A549 (cell line): Measurements from ENCODE around the gene UNC5B. TPM values are rescaled to one million over a fixed set of nuclear protein-coding genes. Genes with fewer than 3 reads are reported as not detected.

ENCODE experiments used
- ATAC-seq, 2 experiments: fragments of 200-7000 bp in 1 of 2; fragments of >200 bp in 1 of 2; cut with Nextera tagmentation in 1 of 2; cut with Tn5 transposase in 1 of 2; 3 replicates each; pipeline versions ENCODE4 v1.8.0 to v1.9.1; 2018 to 2020; ENCODE audit warnings: mild to moderate bottlenecking in 1 of 2, moderate library complexity in 1 of 2
- CTCF ChIA-PET: fragments of 300-600 bp; sonication (Branson Sonifier 250); formaldehyde crosslinking; extraction: SDS; loops from one replicate; lab custom pipeline; 2021; ENCODE audit warnings: antibody characterized with exemption, inconsistent platforms; lab: Yijun Ruan, JAX
- POLR2A ChIA-PET: fragments of 350-600 bp; formaldehyde crosslinking; extraction: SDS; loops from one replicate; lab custom pipeline; 2021; ENCODE audit warnings: antibody characterized with exemption, inconsistent platforms; lab: Yijun Ruan, JAX
- DNase-seq, 2 experiments: peaks; one replicate each; pipeline versions ENCODE4 v3.0.0 to v3.0.0-alpha.2; 2011 to 2016; ENCODE audit warnings: low read depth in 1 of 2, low spot score in 1 of 2
- FAIRE-seq: peaks from 2 replicates; lab custom pipeline; 2011; peaks lifted over from hg19 to GRCh38; lab: Jason Lieb, UNC
- H3K27ac ChIP-seq, 2 experiments: fragments of >200 bp; sonication (Bioruptor Twin); formaldehyde crosslinking; 3 replicates each; pipeline ENCODE4 v1.5.1; 2016 to 2017
- H3K4me1 ChIP-seq: fragments of >200 bp; sonication (Bioruptor Twin); formaldehyde crosslinking; 3 replicates; pipeline ENCODE4 v1.6.1; 2016
- H3K4me2 ChIP-seq: fragments of >200 bp; sonication (Bioruptor Twin); formaldehyde crosslinking; 3 replicates; pipeline ENCODE4 v1.6.1; 2016
- H3K4me3 ChIP-seq: fragments of >200 bp; sonication (Bioruptor Twin); formaldehyde crosslinking; 3 replicates; pipeline ENCODE4 v1.5.1; 2016
- H3K9me3 ChIP-seq: fragments of >200 bp; sonication (Bioruptor Twin); formaldehyde crosslinking; 3 replicates; pipeline ENCODE4 v1.6.1; 2016
- CEBPB ChIP-seq, 2 experiments: fragments of >200 bp in 1 of 2; sonication (Bioruptor Twin) in 1 of 2; formaldehyde crosslinking in 1 of 2; IDR thresholded peaks; 2 replicates each; pipeline ENCODE4 v1.6.1; 2012 to 2016
- CHD4 ChIP-seq: fragments of 200-600 bp; sonication (generic); IDR thresholded peaks from 2 replicates; pipeline ENCODE4 v1.6.1; 2016; ENCODE audit warnings: antibody characterized with exemption, mild to moderate bottlenecking, borderline replicate concordance
- EHMT2 ChIP-seq: fragments of 200-600 bp; sonication (generic); IDR thresholded peaks from 2 replicates; pipeline ENCODE4 v1.6.1; 2016; ENCODE audit warnings: antibody characterized with exemption, low read depth, mild to moderate bottlenecking, moderate library complexity
- EP300 ChIP-seq, 2 experiments: fragments of >200 bp; sonication (Bioruptor Twin); formaldehyde crosslinking; IDR thresholded peaks; 2 replicates in 1 of 2; 3 replicates in 1 of 2; pipeline ENCODE4 v1.6.1; 2016 to 2017
- HDAC2 ChIP-seq: fragments of 200-600 bp; sonication (generic); IDR thresholded peaks from 2 replicates; pipeline ENCODE4 v1.6.1; 2016
- KDM5A ChIP-seq: fragments of 200-600 bp; sonication (generic); IDR thresholded peaks from 2 replicates; pipeline ENCODE4 v1.6.1; 2016; ENCODE audit warnings: antibody characterized with exemption, mild to moderate bottlenecking
- NPAS2 ChIP-seq: fragments of 250-450 bp; sonication (Bioruptor Pico); IDR thresholded peaks from 2 replicates; pipeline ENCODE4 v1.8.0; 2022; ENCODE audit warnings: mild to moderate bottlenecking, moderate library complexity, borderline replicate concordance
- POLR2AphosphoS2 ChIP-seq: conservative IDR thresholded peaks from 2 replicates; pipeline ENCODE4 v1.6.1; 2012; ENCODE audit warnings: low read length, improper control_type of control experiment, inconsistent platforms
- RAD21 ChIP-seq, 2 experiments: fragments of >200 bp in 1 of 2; sonication (Bioruptor Twin) in 1 of 2; formaldehyde crosslinking in 1 of 2; IDR thresholded peaks in 1 of 2; conservative IDR thresholded peaks in 1 of 2; 2 replicates in 1 of 2; 3 replicates in 1 of 2; pipeline ENCODE4 v1.6.1; 2012 to 2018; ENCODE audit warnings: inconsistent platforms in 1 of 2
- RCOR1 ChIP-seq: fragments of 150-350 bp; IDR thresholded peaks from 2 replicates; pipeline ENCODE4 v1.6.1; 2014; ENCODE audit warnings: antibody characterized with exemption, low read length, low read depth
- ZC3H11A ChIP-seq: fragments of 450-650 bp; IDR thresholded peaks from 2 replicates; pipeline ENCODE4 v1.6.1; 2014; ENCODE audit warnings: antibody characterized with exemption, mild to moderate bottlenecking
- ZSCAN20 ChIP-seq: fragments of 250-450 bp; sonication (Bioruptor Pico); IDR thresholded peaks from 2 replicates; pipeline ENCODE4 v1.8.0; 2022; ENCODE audit warnings: mild to moderate bottlenecking, moderate library complexity
- WGBS: methylation state at CpG from one replicate; pipeline ENCODE4 v1.1.6; 2017; ENCODE audit errors: missing lambda C conversion rate; 5-methylcytosine and 5-hydroxymethylcytosine counted together
- polyA plus RNA-seq, 4 experiments: library from polyadenylated mRNA; depleted of rRNA in 3 of 4; stranded (reverse); fragments of >200 nt; fragmentation: RNase III in 1 of 4; extraction: RNeasy Plus Mini Kit Qiagen cat#74134 plus additional on column Dnase treatment in 1 of 4; gene quantifications; 2 replicates in 3 of 4; 3 replicates in 1 of 4; pipeline ENCODE4 v1.2.3, GENCODE V29; 2011 to 2017
- TF ChIP-seq, protein P1 (sequence below): IDR thresholded peaks from 2 replicates; pipeline ENCODE4 v1.6.1; 2012; ENCODE audit warnings: low read depth, borderline replicate concordance
- TF ChIP-seq, protein P2 (sequence below): fragments of >200 bp; sonication (Bioruptor Twin); formaldehyde crosslinking; IDR thresholded peaks from 3 replicates; pipeline ENCODE4 v1.5.1; 2016
- TF ChIP-seq, protein P3 (sequence below): IDR thresholded peaks from 2 replicates; pipeline ENCODE4 v1.6.1; 2012
- TF ChIP-seq, protein P4 (sequence below): fragments of 250-450 bp; sonication (Bioruptor Pico); IDR thresholded peaks from 2 replicates; pipeline ENCODE4 v1.5.0; 2021; ENCODE audit warnings: mild to moderate bottlenecking, moderate library complexity, borderline replicate concordance

UNC5B gene
- polyA plus RNA-seq, 2 of the 4 experiments (the other 2 are of a cell fraction), result 0.14 to 1.0 TPM

DNA sequence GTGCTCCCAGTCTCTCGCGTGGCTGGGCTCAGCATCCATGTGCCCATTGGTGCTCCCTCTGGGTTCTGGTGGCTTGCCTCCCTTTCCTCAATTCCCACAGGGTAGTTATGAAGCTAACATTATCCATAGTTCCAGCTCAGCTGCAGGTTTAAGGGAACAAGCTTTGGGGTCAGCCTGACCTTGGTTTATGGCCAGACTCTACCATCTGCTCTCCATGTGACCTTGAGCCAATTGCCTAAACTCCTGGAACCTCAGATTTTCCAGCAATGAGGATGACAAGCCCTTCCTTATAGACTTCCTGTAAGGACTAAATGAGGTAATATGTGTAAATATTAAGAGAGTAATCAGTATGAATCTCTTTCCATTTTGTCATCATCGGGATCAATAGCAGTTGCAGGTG is 96.6 kb downstream of the UNC5B start:
- no peak for FAIRE-seq

DNA sequence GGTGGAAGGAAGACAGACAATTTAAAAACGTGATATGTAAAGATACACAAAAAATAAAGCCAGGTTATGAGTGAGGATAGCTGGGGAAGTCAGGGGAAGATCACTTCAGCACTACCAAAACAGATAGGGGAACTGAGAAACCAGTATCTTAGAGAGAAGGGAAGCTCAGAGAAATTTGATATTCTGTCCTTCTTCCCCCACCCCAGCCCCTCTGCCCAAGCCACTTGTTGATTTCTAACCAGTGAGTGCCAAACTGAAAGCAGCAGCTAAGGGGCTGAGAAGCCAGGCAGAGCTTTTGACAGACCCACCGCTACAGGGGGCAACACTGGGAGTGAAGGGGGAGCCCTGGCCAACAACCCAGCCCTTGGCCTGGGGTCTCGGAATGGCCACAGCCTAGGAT is 97.5 kb downstream of the UNC5B start:
- no peaks in the 10 kb centered on the region for H3K9me3 ChIP-seq
- no peak for FAIRE-seq
- H3K4me1 ChIP-seq, result 0 out of 3 replicates have a peak, but pooled peaks cover 3% of the 10 kb centered on the region
- no peak for ATAC-seq
- POLR2A ChIA-PET, result no interaction called here
- no peak for TF ChIP-seq ZSCAN20
- TF ChIP-seq, protein P1, sequence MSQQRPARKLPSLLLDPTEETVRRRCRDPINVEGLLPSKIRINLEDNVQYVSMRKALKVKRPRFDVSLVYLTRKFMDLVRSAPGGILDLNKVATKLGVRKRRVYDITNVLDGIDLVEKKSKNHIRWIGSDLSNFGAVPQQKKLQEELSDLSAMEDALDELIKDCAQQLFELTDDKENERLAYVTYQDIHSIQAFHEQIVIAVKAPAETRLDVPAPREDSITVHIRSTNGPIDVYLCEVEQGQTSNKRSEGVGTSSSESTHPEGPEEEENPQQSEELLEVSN, result no peak
- TF ChIP-seq, protein P2, sequence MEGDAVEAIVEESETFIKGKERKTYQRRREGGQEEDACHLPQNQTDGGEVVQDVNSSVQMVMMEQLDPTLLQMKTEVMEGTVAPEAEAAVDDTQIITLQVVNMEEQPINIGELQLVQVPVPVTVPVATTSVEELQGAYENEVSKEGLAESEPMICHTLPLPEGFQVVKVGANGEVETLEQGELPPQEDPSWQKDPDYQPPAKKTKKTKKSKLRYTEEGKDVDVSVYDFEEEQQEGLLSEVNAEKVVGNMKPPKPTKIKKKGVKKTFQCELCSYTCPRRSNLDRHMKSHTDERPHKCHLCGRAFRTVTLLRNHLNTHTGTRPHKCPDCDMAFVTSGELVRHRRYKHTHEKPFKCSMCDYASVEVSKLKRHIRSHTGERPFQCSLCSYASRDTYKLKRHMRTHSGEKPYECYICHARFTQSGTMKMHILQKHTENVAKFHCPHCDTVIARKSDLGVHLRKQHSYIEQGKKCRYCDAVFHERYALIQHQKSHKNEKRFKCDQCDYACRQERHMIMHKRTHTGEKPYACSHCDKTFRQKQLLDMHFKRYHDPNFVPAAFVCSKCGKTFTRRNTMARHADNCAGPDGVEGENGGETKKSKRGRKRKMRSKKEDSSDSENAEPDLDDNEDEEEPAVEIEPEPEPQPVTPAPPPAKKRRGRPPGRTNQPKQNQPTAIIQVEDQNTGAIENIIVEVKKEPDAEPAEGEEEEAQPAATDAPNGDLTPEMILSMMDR, result no peak
- TF ChIP-seq, protein P3, sequence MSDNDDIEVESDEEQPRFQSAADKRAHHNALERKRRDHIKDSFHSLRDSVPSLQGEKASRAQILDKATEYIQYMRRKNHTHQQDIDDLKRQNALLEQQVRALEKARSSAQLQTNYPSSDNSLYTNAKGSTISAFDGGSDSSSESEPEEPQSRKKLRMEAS, result no peak
- TF ChIP-seq EP300 (IDR thresholded peaks at IDR 0.05), result no peak
- no peak for TF ChIP-seq NPAS2 (CRISPR knock-in tag)
- no peak for TF ChIP-seq RAD21 (conservative IDR thresholded peaks at IDR 0.05 in 1 of 2, IDR thresholded peaks at IDR 0.05 in 1 of 2)
- TF ChIP-seq CEBPB (IDR thresholded peaks at IDR 0.05), result no peak
- TF ChIP-seq POLR2AphosphoS2, result no peak
- TF ChIP-seq HDAC2, result no peak
- H3K4me3 ChIP-seq, result no peak overlapping the region
- H3K27ac ChIP-seq, result no peak overlapping the region
- 48% methylated on average over 3 of the region's 3 CpGs for WGBS
- CTCF ChIA-PET, result interaction anchor here (0.8 to 44.0 kb wide), 7 partner anchors 9 to 464 kb away, joined by 3 to 977 read pairs (median 11); partner anchors contain the start of genes CDH23 and SLC29A3
- H3K4me2 ChIP-seq, result no peak overlapping the region
- no peak for DNase-seq

More for the DNA sequence above, 96.6 kb downstream of the UNC5B start:
- Histone ChIP-seq H3K27ac (no peak overlapping the region), H3K9me3 (no peaks in the 10 kb centered on the region), H3K4me1 (no peaks in the 10 kb centered on the region), H3K4me2 (no peak overlapping the region), H3K4me3 (no peak overlapping the region)
- DNase-seq (no peak), ATAC-seq (no peak)
- TF ChIP-seq KDM5A (no peak), RCOR1 (no peak), EHMT2 (no peak), POLR2AphosphoS2 (no peak), CHD4 (no peak)
- TF ChIP-seq, protein P1, result no peak
- WGBS, result 71% methylated on average over 3 of the region's 3 CpGs
- CTCF ChIA-PET, result interaction anchor here (1.2 to 44.0 kb wide), 6 partner anchors 9 to 400 kb away, joined by 3 to 977 read pairs (median 11); partner anchors contain the start of genes CDH23 and SLC29A3
- POLR2A ChIA-PET, result no interaction called here

DNA sequence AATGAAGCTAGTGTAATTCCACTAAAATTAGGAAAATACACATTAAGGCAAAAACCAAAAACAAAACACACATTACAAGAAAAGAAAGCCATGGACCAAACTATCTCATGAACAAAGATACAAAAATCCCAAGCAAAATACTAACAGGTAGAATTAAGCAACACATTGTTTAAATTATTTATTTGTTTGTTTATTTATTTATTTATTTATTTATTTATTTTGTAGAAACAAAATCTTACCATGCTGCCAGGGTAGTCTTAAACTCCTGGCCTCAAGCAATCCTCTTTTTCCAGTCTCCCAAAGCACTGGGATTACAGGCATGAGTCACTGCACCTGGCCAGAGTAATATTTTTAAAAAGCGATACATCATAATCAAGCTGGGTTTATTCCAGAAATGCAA is 99.8 kb downstream of the UNC5B start:
- H3K9me3 ChIP-seq, result no peaks in the 10 kb centered on the region
- no peak overlapping the region for H3K27ac ChIP-seq
- WGBS, result 92% methylated on average over 1 of the region's 1 CpG
- ATAC-seq, result no peak
- H3K4me3 ChIP-seq, result no peak overlapping the region
- H3K4me2 ChIP-seq, result no peak overlapping the region
- CTCF ChIA-PET, result interaction anchor here (0.6 to 44.0 kb wide), 9 partner anchors 6 to 876 kb away, joined by 3 to 977 read pairs (median 41); partner anchors contain the start of genes CDH23 and SLC29A3
- no peak for DNase-seq
- peak; percentile 37; the same call in 1 of the 2 replicates for TF ChIP-seq ZC3H11A
- TF ChIP-seq, protein P4, sequence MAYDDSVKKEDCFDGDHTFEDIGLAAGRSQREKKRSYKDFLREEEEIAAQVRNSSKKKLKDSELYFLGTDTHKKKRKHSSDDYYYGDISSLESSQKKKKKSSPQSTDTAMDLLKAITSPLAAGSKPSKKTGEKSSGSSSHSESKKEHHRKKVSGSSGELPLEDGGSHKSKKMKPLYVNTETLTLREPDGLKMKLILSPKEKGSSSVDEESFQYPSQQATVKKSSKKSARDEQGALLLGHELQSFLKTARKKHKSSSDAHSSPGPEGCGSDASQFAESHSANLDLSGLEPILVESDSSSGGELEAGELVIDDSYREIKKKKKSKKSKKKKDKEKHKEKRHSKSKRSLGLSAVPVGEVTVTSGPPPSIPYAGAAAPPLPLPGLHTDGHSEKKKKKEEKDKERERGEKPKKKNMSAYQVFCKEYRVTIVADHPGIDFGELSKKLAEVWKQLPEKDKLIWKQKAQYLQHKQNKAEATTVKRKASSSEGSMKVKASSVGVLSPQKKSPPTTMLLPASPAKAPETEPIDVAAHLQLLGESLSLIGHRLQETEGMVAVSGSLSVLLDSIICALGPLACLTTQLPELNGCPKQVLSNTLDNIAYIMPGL (CRISPR knock-in tag), result no peak
- POLR2A ChIA-PET, result no interaction called here
- no peak for FAIRE-seq
- 0 out of 3 replicates have a peak, but pooled peaks cover 3% of the 10 kb centered on the region for H3K4me1 ChIP-seq
